ENCODE data around the gene FCN2.

DNA sequence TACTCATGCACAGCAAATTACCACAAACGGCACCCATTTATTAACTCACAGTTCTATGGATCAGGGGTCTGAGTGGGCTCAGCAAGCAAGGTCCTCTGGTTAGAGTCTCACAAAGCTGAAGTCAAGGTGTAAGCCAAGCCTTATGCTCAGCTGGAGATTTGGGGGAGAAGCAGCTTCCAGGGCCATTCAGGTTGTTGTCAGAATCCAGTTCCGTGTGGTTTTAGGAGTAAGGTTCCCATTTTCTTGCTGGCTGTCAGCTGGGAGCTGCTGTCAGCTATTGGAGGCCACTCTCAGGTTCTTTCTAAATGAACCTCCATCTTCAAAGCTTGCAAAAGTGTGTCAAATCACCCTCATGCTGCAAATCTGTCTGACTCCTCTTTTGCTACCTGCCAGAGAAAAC, 17.7 kb downstream of the FCN2 start:
- TF ChIP-seq CTCF (IDR thresholded peaks at IDR 0.05) (no peak), POLR2A (IDR thresholded peaks at IDR 0.05) (no peak)
